PC-9 (cell line): ENCODE measurements around the gene PDCD1LG2. TPM values are rescaled to one million over a fixed set of nuclear protein-coding genes. Genes with fewer than 3 reads are reported as not detected.
A peak's percentile ranks its signal among the peaks of the same experiment; 100 is the strongest.

Experiments
- BruUV-seq: library from RNA; stranded (reverse); fragments of 400-500 nt; replicated peaks from 2 replicates; lab custom pipeline; 2021; lab: Mats Ljungman, UMichigan
- CTCF ChIA-PET: fragments of 300-600 bp; sonication (Branson Sonifier 250); formaldehyde crosslinking; loops from one replicate; lab custom pipeline; 2022; ENCODE audit warnings: antibody characterized with exemption; lab: Charles Lee
- POLR2A ChIA-PET: fragments of 300-600 bp; sonication (Branson Sonifier 250); formaldehyde crosslinking; loops from one replicate; lab custom pipeline; 2022; ENCODE audit warnings: antibody characterized with exemption; ENCODE audit not compliant: unreplicated experiment; lab: Charles Lee
- DNase-seq, 2 experiments: peaks; one replicate each; pipeline versions ENCODE4 v3.0.0 to v3.0.0-alpha.2; 2015 to 2022; ENCODE audit warnings: mixed read lengths in 1 of 2
- H2AFZ ChIP-seq: fragments of 200-600 bp; sonication (generic); 2 replicates; pipeline ENCODE4 v1.8.1; 2017; ENCODE audit warnings: antibody characterized with exemption
- H3F3A ChIP-seq: fragments of 200-600 bp; sonication (generic); 2 replicates; pipeline ENCODE4 v1.8.1; 2017; ENCODE audit warnings: antibody characterized with exemption, mild to moderate bottlenecking, low read depth; ENCODE audit not compliant: insufficient read depth
- H3K27ac ChIP-seq: fragments of 200-600 bp; sonication (generic); 2 replicates; pipeline ENCODE4 v1.6.1; 2016; ENCODE audit warnings: mixed run types
- H3K27me3 ChIP-seq: fragments of 200-600 bp; sonication (generic); 2 replicates; pipeline ENCODE4 v1.6.1; 2016; ENCODE audit warnings: low read depth, mixed run types; ENCODE audit not compliant: insufficient read depth
- H3K36me3 ChIP-seq: fragments of 200-600 bp; sonication (generic); 2 replicates; pipeline ENCODE4 v1.6.1; 2016; ENCODE audit warnings: low read depth, mixed run types
- H3K4me1 ChIP-seq: fragments of 200-600 bp; sonication (generic); replicated peaks from 2 replicates; pipeline ENCODE4 v1.6.1; 2016; ENCODE audit warnings: mixed run types; ENCODE audit not compliant: insufficient read depth
- H3K4me2 ChIP-seq: fragments of 200-600 bp; sonication (generic); 2 replicates; pipeline ENCODE4 v1.6.1; 2017; ENCODE audit warnings: mixed run types
- H3K4me3 ChIP-seq: fragments of 200-600 bp; sonication (generic); 2 replicates; pipeline ENCODE4 v1.6.1; 2016; ENCODE audit warnings: mixed run types
- H3K79me2 ChIP-seq: fragments of 200-600 bp; sonication (generic); 2 replicates; pipeline ENCODE4 v1.6.1; 2017; ENCODE audit warnings: low read depth, mixed run types
- H3K9me2 ChIP-seq: fragments of 200-600 bp; sonication (generic); 2 replicates; pipeline ENCODE4 v1.8.1; 2017; ENCODE audit warnings: mild to moderate bottlenecking; ENCODE audit not compliant: insufficient read depth
- H3K9me3 ChIP-seq: fragments of 200-600 bp; sonication (generic); 2 replicates; pipeline ENCODE4 v1.8.1; 2016; ENCODE audit warnings: low read depth; ENCODE audit not compliant: insufficient read depth
- H4K20me1 ChIP-seq: fragments of 200-600 bp; sonication (generic); 2 replicates; pipeline ENCODE4 v1.8.1; 2017; ENCODE audit not compliant: insufficient read depth
- EZH2 ChIP-seq: fragments of 200-600 bp; sonication (generic); IDR thresholded peaks from 2 replicates; pipeline ENCODE4 v1.8.0; 2017; ENCODE audit warnings: antibody characterized with exemption, low read depth
- intact Hi-C: fragments of 100-400 bp; cut with micrococcal nuclease; formaldehyde crosslinking; loops from one replicate; pipeline ENCODE4 v1.10.0; 2022; ENCODE audit not compliant: unreplicated experiment
- total RNA-seq: library from RNA; stranded (reverse); gene quantifications from 2 replicates; pipeline ENCODE4 v1.2.3, GENCODE V29; 2021
- TF ChIP-seq, protein P1 (sequence below): fragments of 200-600 bp; sonication (generic); conservative IDR thresholded peaks from 2 replicates; pipeline ENCODE4 v1.6.1; 2017; ENCODE audit warnings: mixed run types, antibody characterized with exemption, mild to moderate bottlenecking, moderate library complexity

Gene PDCD1LG2
- total RNA-seq, 1 experiment from 2014 or later = 1.4 TPM

DNA sequence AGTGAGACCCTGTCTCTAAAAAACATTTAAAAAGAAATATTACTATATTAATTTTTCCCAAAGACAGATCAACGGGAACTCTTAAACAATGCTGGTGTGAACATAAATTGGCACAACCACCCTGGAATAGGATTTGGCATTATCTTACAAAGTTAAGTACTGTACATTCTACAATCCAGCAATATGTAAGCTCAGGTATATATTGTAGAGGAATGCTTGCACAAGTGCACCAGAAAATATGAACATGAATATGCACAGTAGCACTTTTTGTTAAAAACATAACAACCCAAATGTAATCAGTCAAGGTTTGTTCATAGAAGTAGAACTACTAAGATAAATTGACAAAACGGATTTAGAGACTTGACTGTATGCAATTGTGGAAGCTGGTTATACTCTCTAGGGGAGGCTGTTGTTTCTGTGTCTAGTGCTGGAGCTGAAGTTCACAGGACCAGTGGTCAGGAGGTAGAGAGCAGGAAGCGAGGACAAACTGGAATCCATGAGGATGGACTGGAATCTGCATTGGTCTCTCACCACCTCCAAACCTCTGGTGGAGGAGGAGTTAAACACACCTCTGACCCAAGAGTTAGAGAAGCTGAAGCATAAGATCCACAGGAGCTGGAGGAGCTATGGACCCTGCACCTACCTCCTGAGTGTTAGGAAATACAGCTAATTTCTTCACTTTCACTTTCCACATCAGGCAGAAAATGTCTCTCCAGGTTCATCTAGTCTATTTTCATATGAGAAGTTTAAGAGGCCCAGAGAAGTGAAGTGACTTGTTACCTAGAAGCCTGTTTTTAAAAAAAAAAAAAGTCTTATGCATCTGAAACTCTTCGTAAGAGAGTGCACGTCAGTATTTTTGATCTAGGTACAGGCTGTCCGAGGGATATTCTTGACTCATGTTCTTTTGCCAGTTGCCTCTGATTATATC is 98.2 kb downstream of the PDCD1LG2 start:
- no TSS peak for BruUV-seq
- POLR2A ChIA-PET = no interaction called here
- intact Hi-C loops = loop anchor here (10.0 kb wide), 1 partner anchor 106 kb away; no protein-coding TSS in a partner anchor
- DNase-seq = no peak
- Histone ChIP-seq H3K27me3 (no peaks in the 10 kb centered on the region), H3K4me2 (peak overlapping the region; percentile 10; the same call in 1 of the 2 replicates), H3K36me3 (no peaks in the 10 kb centered on the region), H4K20me1 (no peaks in the 10 kb centered on the region), H3K27ac (no peak overlapping the region), H3K9me2 (no peaks in the 10 kb centered on the region), H3F3A (no peaks in the 10 kb centered on the region), H2AFZ (no peak overlapping the region), H3K9me3 (no peaks in the 10 kb centered on the region), H3K4me3 (no peak overlapping the region), H3K4me1 (no peaks in the 10 kb centered on the region), H3K79me2 (no peaks in the 10 kb centered on the region)
- CTCF ChIA-PET = interaction anchor here (0.7 to 0.9 kb wide), 2 partner anchors 8 to 176 kb away, joined by 5 to 7 read pairs; no protein-coding TSS in a partner anchor
- TF ChIP-seq, protein P1, sequence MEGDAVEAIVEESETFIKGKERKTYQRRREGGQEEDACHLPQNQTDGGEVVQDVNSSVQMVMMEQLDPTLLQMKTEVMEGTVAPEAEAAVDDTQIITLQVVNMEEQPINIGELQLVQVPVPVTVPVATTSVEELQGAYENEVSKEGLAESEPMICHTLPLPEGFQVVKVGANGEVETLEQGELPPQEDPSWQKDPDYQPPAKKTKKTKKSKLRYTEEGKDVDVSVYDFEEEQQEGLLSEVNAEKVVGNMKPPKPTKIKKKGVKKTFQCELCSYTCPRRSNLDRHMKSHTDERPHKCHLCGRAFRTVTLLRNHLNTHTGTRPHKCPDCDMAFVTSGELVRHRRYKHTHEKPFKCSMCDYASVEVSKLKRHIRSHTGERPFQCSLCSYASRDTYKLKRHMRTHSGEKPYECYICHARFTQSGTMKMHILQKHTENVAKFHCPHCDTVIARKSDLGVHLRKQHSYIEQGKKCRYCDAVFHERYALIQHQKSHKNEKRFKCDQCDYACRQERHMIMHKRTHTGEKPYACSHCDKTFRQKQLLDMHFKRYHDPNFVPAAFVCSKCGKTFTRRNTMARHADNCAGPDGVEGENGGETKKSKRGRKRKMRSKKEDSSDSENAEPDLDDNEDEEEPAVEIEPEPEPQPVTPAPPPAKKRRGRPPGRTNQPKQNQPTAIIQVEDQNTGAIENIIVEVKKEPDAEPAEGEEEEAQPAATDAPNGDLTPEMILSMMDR = no peak
- no peak for TF ChIP-seq EZH2

DNA sequence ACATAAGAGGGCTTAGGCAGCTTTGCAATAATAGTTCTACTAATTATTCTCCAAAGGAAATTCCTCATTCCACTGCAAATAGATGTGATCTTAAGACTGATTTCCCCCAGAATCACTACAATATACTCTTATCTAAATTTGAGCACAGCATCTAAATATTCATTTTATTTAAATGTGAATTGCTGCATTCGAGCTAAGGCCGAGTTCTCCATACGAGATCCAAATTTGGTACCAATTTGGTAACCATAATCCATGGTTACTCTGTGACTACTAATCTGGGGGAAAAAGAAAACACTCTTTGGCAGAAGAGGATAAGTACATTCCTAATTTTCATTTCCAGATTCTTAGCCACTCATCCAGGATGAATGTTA is 98.9 kb downstream of the PDCD1LG2 start:
- POLR2A ChIA-PET = no interaction called here
- Histone ChIP-seq H3K36me3 (no peaks in the 10 kb centered on the region), H3F3A (no peaks in the 10 kb centered on the region), H3K79me2 (no peaks in the 10 kb centered on the region), H3K27me3 (no peaks in the 10 kb centered on the region), H3K9me2 (no peaks in the 10 kb centered on the region), H4K20me1 (no peaks in the 10 kb centered on the region), H3K4me3 (no peak overlapping the region), H3K27ac (no peak overlapping the region), H3K4me2 (0 out of 2 replicates have a peak overlapping the region, but pooled peaks have one; percentile 10), H3K9me3 (no peaks in the 10 kb centered on the region), H2AFZ (no peak overlapping the region), H3K4me1 (no peaks in the 10 kb centered on the region)
- intact Hi-C loops = loop anchor here (10.0 kb wide), 1 partner anchor 106 kb away; no protein-coding TSS in a partner anchor
- BruUV-seq = no TSS peak
- no peak for TF ChIP-seq EZH2
- TF ChIP-seq, protein P1 = no peak
- CTCF ChIA-PET = interaction anchor here (0.9 kb wide), 1 partner anchor 9 kb away, joined by 5 read pairs; no protein-coding TSS in a partner anchor
- no peak for DNase-seq

DNA sequence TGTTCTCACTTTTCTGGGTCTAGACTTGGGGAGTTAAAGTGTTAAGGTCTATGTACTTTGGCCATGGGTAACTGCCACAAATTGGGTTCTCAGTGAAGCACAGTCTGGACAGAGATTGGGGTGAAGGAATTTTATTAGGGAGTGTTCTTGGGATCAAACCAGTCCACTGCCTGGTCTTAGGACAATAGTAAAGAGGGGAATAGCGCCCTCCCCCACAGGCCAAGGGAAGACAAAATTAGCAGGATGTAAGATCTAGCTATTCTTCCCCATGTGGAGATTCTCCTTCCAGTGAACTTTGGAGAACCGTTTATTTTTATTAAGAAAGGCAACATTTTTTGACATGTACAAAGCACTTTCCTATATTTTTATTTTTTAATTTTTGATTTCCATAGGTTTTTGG is 100.2 kb downstream of the PDCD1LG2 start:
- TF ChIP-seq, protein P1 = no peak
- TF ChIP-seq EZH2 = no peak
- no peaks in the 10 kb centered on the region for H3K9me2 ChIP-seq
- H3F3A ChIP-seq = no peaks in the 10 kb centered on the region
- no peak overlapping the region for H2AFZ ChIP-seq
- no peaks in the 10 kb centered on the region for H3K79me2 ChIP-seq
- no peak for DNase-seq
- intact Hi-C loops = no loop called here
- CTCF ChIA-PET = no interaction called here
- no peaks in the 10 kb centered on the region for H3K4me1 ChIP-seq
- H3K27me3 ChIP-seq = no peaks in the 10 kb centered on the region
- no TSS peak for BruUV-seq
- no peaks in the 10 kb centered on the region for H3K36me3 ChIP-seq
- no peak overlapping the region for H3K4me2 ChIP-seq
- H3K27ac ChIP-seq = no peak overlapping the region
- no peaks in the 10 kb centered on the region for H3K9me3 ChIP-seq
- no peaks in the 10 kb centered on the region for H4K20me1 ChIP-seq
- H3K4me3 ChIP-seq = no peak overlapping the region
- POLR2A ChIA-PET = interaction anchor here (0.8 kb wide), 1 partner anchor 13 kb away, joined by 4 read pairs; no protein-coding TSS in a partner anchor
